Gastroesophageal sphincter (tissue), 4 donors: ENCODE measurements around the gene SLC30A3. TPM values are rescaled to one million over a fixed set of nuclear protein-coding genes. Genes with fewer than 3 reads are reported as not detected.

Experiments used
- ATAC-seq: fragments of 150-250 bp; one replicate; pipeline ENCODE4 v1.9.1; 2016; ENCODE audit warnings: mild to moderate bottlenecking, moderate library complexity
- H3K27ac ChIP-seq, 4 donors: fragments of 200-600 bp; sonication (generic) in 3 of 4; 1 replicate in 3 of 4; 2 replicates in 1 of 4; pipeline ENCODE4 v1.5.1; 2016 to 2019
- H3K27me3 ChIP-seq: fragments of 200-600 bp; sonication (generic); one replicate; pipeline ENCODE4 v1.5.1; 2019
- H3K36me3 ChIP-seq, 2 donors: fragments of 200-600 bp; sonication (generic); one replicate each; pipeline ENCODE4 v1.5.1; 2019; ENCODE audit warnings: control low read depth in 1 of 2
- H3K4me1 ChIP-seq, 3 donors: fragments of 200-600 bp; sonication (generic); 1 replicate in 2 of 3; 2 replicates in 1 of 3; pipeline ENCODE4 v1.5.1; 2016 to 2019; ENCODE audit warnings: control low read depth in 2 of 3
- H3K4me3 ChIP-seq, 2 donors: fragments of 200-600 bp; sonication (generic); one replicate each; pipeline ENCODE4 v1.5.1; 2019; ENCODE audit warnings: mild to moderate bottlenecking in 1 of 2, moderate library complexity in 1 of 2
- H3K9me3 ChIP-seq, 3 donors: fragments of 200-600 bp; sonication (generic); one replicate each; pipeline ENCODE4 v1.5.1; 2017 to 2019; ENCODE audit warnings: control low read depth in 2 of 3
- EP300 ChIP-seq: sonication (generic); formaldehyde crosslinking; IDR thresholded peaks from one replicate; pipeline ENCODE4 v1.6.1; 2017; ENCODE audit warnings: antibody characterized with exemption, mild to moderate bottlenecking
- POLR2A ChIP-seq, 2 donors: fragments of 450-650 bp; IDR thresholded peaks; one replicate each; pipeline ENCODE4 v1.6.1; 2017; ENCODE audit warnings: antibody characterized with exemption in 2 of 2, mild to moderate bottlenecking in 2 of 2, moderate library complexity in 1 of 2
- POLR2AphosphoS5 ChIP-seq: sonication (generic); formaldehyde crosslinking; IDR thresholded peaks from one replicate; pipeline ENCODE4 v1.6.1; 2017; ENCODE audit warnings: antibody characterized with exemption
- WGBS, 2 donors: methylation state at CpG; one replicate each; pipeline ENCODE4 v1.1.5; 2018; ENCODE audit warnings: low coverage in 1 of 2; 5-methylcytosine and 5-hydroxymethylcytosine counted together
- total RNA-seq, 4 donors: library from RNA; depleted of rRNA; stranded (reverse); fragments of >200 nt; gene quantifications; one replicate each; pipeline ENCODE4 v1.1.0, GENCODE V29; 2016
- TF ChIP-seq, protein P1 (sequence below), 4 experiments: fragments of 200-600 bp in 2 of 4; fragments of 450-650 bp in 2 of 4; sonication (generic) in 1 of 4; IDR thresholded peaks; one replicate each; pipeline ENCODE4 v1.5.1; 2017 to 2019; ENCODE audit warnings: antibody characterized with exemption in 4 of 4, mild to moderate bottlenecking in 2 of 4, moderate library complexity in 2 of 4

The SLC30A3 gene
- total RNA-seq, 4 donors from 2014 or later, result not detected

DNA sequence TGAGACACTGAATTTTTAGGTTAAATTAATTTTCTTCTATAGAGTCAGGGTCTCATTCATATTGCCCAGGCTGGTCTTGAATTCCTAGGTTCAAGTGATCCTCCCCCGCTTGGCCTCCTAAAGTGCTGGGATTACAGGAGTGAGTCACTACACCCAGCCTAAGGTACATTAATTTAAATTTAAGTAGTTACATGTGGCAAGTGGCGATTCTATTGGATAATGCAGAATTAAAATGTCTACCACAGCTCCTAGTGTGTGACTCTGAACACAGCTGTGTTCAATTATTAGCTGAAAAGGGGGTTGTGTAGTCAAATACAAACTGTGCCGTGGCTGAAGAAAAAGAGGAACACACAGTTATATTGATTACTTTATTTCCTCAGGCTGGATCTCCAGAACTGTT, 47.9 kb downstream of the SLC30A3 start:
- Histone ChIP-seq H3K9me3 (no peaks in the 10 kb centered on the region), H3K27me3 (no peaks in the 10 kb centered on the region), H3K27ac (no peak overlapping the region), H3K36me3 (peaks cover 0 to 14% of the 10 kb centered on the region in 2 donors), H3K4me1 (peaks cover 4 to 46% (median 16%) of the 10 kb centered on the region in 3 donors), H3K4me3 (no peak overlapping the region)
- TF ChIP-seq POLR2AphosphoS5, result no peak
- no peak for TF ChIP-seq POLR2A (IDR thresholded peaks at IDR 0.05)
- no peak for TF ChIP-seq EP300
- TF ChIP-seq, protein P1, sequence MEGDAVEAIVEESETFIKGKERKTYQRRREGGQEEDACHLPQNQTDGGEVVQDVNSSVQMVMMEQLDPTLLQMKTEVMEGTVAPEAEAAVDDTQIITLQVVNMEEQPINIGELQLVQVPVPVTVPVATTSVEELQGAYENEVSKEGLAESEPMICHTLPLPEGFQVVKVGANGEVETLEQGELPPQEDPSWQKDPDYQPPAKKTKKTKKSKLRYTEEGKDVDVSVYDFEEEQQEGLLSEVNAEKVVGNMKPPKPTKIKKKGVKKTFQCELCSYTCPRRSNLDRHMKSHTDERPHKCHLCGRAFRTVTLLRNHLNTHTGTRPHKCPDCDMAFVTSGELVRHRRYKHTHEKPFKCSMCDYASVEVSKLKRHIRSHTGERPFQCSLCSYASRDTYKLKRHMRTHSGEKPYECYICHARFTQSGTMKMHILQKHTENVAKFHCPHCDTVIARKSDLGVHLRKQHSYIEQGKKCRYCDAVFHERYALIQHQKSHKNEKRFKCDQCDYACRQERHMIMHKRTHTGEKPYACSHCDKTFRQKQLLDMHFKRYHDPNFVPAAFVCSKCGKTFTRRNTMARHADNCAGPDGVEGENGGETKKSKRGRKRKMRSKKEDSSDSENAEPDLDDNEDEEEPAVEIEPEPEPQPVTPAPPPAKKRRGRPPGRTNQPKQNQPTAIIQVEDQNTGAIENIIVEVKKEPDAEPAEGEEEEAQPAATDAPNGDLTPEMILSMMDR (IDR thresholded peaks at IDR 0.05), result no peak
- no peak for ATAC-seq
- 74 to 80% methylated on average over 1 to 3 of the region's 3 CpGs for WGBS, 2 donors

GRCh38 chr2:27212626-27213471, 50.0 kb downstream of the SLC30A3 start:
- TF ChIP-seq, protein P1 (IDR thresholded peaks at IDR 0.05), result no peak
- TF ChIP-seq POLR2AphosphoS5 (no peak), POLR2A (IDR thresholded peaks at IDR 0.05) (no peak), EP300 (no peak)
- WGBS, 2 donors, result 8 to 12% methylated on average over 23 to 29 of the region's 34 CpGs
- ATAC-seq, result peak; percentile 25

DNA sequence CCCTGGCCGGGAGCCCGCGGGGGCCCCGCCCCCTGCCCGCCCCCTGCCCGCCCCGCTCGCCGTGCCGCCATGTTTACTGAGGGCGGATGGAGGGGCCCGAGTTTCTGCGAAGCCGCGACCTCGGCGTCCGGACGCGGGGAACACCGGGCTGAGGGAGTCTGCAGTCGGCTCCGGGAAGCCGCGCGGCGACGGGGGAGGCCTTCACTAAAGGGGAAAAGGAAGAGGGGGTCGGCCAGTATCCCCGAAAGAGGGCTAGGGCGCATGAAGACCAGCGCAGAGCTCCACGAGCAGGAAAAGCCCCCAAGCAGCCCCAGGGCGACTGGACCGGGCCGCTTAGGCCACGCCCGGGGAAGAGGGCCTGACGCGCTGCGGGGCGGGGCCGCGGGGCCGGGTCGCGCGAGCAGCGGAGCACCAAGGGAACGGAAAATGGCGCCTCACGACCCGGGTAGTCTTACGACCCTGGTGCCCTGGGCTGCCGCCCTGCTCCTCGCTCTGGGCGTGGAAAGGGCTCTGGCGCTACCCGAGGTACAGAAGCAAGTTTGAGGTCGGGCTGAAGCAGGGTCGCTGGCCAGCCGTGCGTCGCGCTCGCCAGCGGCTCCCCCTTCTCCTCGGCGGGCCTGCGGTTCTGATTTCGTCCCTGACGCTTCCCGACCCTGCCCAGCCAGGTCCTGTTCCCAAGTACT, 50.8 kb downstream of the SLC30A3 start, which contains the start of the genes ATRAID and SLC5A6:
Gene ATRAID, plus strand, starts transcription at position 99 of the 683 bp plus-strand sequence. Its CDS starts 328 bp downstream, at position 427.
Gene SLC5A6, minus strand, starts transcription at position 326 of the 683 bp plus-strand sequence. CDS start 4,618 bp downstream, outside the sequence.
- peak within 1 kb of the TSS; percentile 89 to 97 (median 92) for H3K27ac ChIP-seq
- peaks cover 0 to 31% of the 10 kb centered on the region in 2 donors for H3K36me3 ChIP-seq
- H3K4me1 ChIP-seq, result peaks cover 4 to 36% (median 9%) of the 10 kb centered on the region in 3 donors
- H3K9me3 ChIP-seq, result no peaks in the 10 kb centered on the region
- TF ChIP-seq POLR2A (IDR thresholded peaks at IDR 0.05) (peak; percentile 77 to 83), EP300 (no peak), POLR2AphosphoS5 (peak; percentile 68)
- TF ChIP-seq, protein P1 (IDR thresholded peaks at IDR 0.05), result peak in 1 of 4 experiments; percentile 15
- 0 to 3% methylated on average over 5 to 8 of the region's 73 CpGs for WGBS, 2 donors
- ATAC-seq, result peak; percentile 98
- H3K27me3 ChIP-seq, result no peaks in the 10 kb centered on the region
- peak within 1 kb of the TSS; percentile 78 for H3K4me3 ChIP-seq

More at GRCh38 chr2:27212626-27213471, 50.0 kb downstream of the SLC30A3 start:
- Histone ChIP-seq H3K4me1 (peaks cover 4 to 40% (median 12%) of the 10 kb centered on the region in 3 donors), H3K27me3 (no peaks in the 10 kb centered on the region), H3K9me3 (no peaks in the 10 kb centered on the region), H3K4me3 (peak overlapping the region; percentile 78), H3K36me3 (peaks cover 0 to 23% of the 10 kb centered on the region in 2 donors), H3K27ac (peak overlapping the region; percentile 89 to 97 (median 92))

DNA sequence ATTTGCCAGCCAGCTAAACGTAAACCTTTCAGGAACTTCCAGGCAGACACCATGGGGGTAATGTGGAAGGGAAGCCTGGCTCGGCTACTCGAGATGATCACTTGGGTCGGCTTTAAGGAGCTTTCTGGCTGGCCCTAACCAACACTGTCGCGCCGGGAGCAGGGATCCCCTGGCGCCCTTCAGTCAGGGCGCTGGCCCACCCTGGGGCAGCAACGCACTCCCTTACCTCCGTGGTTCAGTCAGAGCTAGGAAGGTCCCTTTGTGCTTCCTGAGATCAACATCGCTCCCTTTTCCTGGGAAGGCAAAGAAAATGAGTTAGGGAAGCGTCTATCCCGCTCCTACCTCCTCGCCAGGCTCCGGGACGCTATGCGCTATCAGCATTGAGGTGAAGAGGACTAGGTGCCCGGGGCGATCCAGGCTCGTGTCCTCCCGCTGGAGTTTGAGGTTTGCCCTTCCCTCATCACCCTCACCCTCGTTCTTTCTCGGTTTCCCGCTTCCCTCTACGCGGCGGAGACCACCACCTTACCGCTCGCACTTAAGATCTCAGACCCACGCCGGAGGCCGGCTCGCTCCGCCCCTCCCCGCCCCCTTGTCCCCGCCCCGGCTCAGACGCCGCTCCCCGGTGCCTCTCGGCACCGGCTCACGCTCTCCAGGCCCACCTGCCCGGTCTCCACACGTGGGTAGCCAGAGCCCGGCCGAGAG, 51.5 kb downstream of the SLC30A3 start:
- ATAC-seq, result peak; percentile 4
- Histone ChIP-seq H3K4me1 (peaks cover 4 to 29% (median 9%) of the 10 kb centered on the region in 3 donors), H3K27ac (peak overlapping the region; percentile 89 to 97 (median 92)), H3K27me3 (no peaks in the 10 kb centered on the region), H3K36me3 (peaks cover 0 to 38% of the 10 kb centered on the region in 2 donors), H3K4me3 (peak overlapping the region; percentile 78), H3K9me3 (no peaks in the 10 kb centered on the region)
- 0 to 4% methylated on average over 12 to 16 of the region's 48 CpGs for WGBS, 2 donors
- TF ChIP-seq, protein P1 (IDR thresholded peaks at IDR 0.05), result no peak
- TF ChIP-seq POLR2A (IDR thresholded peaks at IDR 0.05) (no peak), EP300 (no peak), POLR2AphosphoS5 (no peak)
